Measurements from ENCODE around the gene GALNT3. TPM values are rescaled to one million over a fixed set of nuclear protein-coding genes. Genes with fewer than 3 reads are reported as not detected.
A peak's percentile ranks its signal among the peaks of the same experiment; 100 is the strongest.

Gene GALNT3
- total and polyA plus RNA-seq, 2 donors (not counting 1 experiment from before 2014, with no cell fraction given) = 5.7 to 15.9 TPM

DNA sequence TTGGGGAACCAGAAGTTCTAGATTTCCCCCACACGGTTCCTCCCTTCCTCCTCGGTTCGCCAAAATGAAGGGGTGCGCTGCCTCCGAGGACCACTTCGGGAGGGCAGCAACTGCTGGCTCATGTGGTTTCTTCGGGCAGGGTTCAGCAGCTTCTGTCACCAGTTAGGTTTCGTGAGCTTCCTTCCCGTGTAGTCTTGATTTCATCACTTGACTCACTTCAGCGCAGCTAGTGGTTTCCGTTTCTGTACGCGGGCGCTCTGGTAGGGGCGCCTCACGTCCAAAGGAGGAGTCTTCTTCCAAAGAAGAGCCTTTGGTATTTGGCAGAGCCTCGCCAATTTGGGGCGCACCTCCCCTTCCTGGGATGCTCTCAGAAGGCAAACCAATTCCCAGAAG is 485 bp upstream of the GALNT3 start:
- Histone ChIP-seq H3K4me3 (ENCODE audit: control extremely low read depth in 1 of 5, extremely low read depth in 1 of 5, insufficient read depth in 1 of 5, low read depth in 2 of 5, low read length in 4 of 5) (peak overlapping the region; percentile 71 to 91 (median 84)), H3K9me3 (ENCODE audit: control extremely low read depth in 1 of 3, control insufficient read depth in 2 of 3, insufficient read depth in 1 of 3, low read length in 2 of 3) (no peaks in the 10 kb centered on the region), H2AFZ (ENCODE audit: insufficient read depth, low read depth, low read length, poor library complexity, severe bottlenecking) (peak overlapping the region; percentile 75), H3K79me2 (ENCODE audit: control insufficient read depth, insufficient read depth, low read length) (peaks cover 36% of the 10 kb centered on the region), H3K4me1 (ENCODE audit: control insufficient read depth in 2 of 2, insufficient read depth in 2 of 2, low read length in 2 of 2) (peaks cover 16 to 22% of the 10 kb centered on the region in 2 donors), H3K4me2 (replicated peaks; ENCODE audit: low read depth, low read length, poor library complexity, severe bottlenecking) (peak overlapping the region; percentile 91), H3K9ac (ENCODE audit: low read length) (peak overlapping the region; percentile 86), H4K20me1 (ENCODE audit: control insufficient read depth, insufficient read depth, low read length, poor library complexity, severe bottlenecking) (no peaks in the 10 kb centered on the region), H3K27me3 (replicated peaks in 1 of 4; ENCODE audit: control extremely low read depth in 1 of 4, control insufficient read depth in 3 of 4, insufficient read depth in 4 of 4, low read length in 3 of 4) (no peaks in the 10 kb centered on the region), H3K27ac (ENCODE audit: low read length in 2 of 2) (peak overlapping the region; percentile 90 to 91), H3K36me3 (replicated peaks in 1 of 2; ENCODE audit: control extremely low read depth in 1 of 2, control insufficient read depth in 1 of 2, extremely low read depth in 1 of 2, insufficient read depth in 2 of 2, low read length in 1 of 2) (peaks cover 0 to 2% of the 10 kb centered on the region in 2 experiments)
- under 1% methylated on average over 18 of the region's 18 CpGs for WGBS (ENCODE audit: insufficient coverage)
- ATAC-seq (ENCODE audit: low read depth) = peak; percentile 86
- intact Hi-C loops (cut with micrococcal nuclease) = loop anchor here (1.0 to 10.0 kb wide), 4 partner anchors 50 to 159 kb away; partner anchors contain the start of gene TTC21B
- peak overlapping the region; percentile 97 for H3K27ac Mint-ChIP-seq
- DNase-seq = peak; percentile 89
- no peak for TF ChIP-seq EZH2 (IDR thresholded peaks at IDR 0.05; ENCODE audit: borderline replicate concordance, insufficient read depth, low read depth, low read length, poor library complexity, severe bottlenecking)
- TF ChIP-seq, protein P1, sequence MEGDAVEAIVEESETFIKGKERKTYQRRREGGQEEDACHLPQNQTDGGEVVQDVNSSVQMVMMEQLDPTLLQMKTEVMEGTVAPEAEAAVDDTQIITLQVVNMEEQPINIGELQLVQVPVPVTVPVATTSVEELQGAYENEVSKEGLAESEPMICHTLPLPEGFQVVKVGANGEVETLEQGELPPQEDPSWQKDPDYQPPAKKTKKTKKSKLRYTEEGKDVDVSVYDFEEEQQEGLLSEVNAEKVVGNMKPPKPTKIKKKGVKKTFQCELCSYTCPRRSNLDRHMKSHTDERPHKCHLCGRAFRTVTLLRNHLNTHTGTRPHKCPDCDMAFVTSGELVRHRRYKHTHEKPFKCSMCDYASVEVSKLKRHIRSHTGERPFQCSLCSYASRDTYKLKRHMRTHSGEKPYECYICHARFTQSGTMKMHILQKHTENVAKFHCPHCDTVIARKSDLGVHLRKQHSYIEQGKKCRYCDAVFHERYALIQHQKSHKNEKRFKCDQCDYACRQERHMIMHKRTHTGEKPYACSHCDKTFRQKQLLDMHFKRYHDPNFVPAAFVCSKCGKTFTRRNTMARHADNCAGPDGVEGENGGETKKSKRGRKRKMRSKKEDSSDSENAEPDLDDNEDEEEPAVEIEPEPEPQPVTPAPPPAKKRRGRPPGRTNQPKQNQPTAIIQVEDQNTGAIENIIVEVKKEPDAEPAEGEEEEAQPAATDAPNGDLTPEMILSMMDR (IDR thresholded peaks at IDR 0.05) = no peak
- CTCF ChIA-PET = interaction anchor here (1.0 to 2.5 kb wide), 4 partner anchors 17 to 80 kb away, joined by 3 to 18 read pairs (median 3); no protein-coding TSS in a partner anchor
- POLR2A ChIA-PET = no interaction called here
- H3K27me3 Mint-ChIP-seq = no peaks in the 10 kb centered on the region
- H3K4me1 Mint-ChIP-seq = peaks cover 42% of the 10 kb centered on the region
- no peaks in the 10 kb centered on the region for H3K9me3 Mint-ChIP-seq (ENCODE audit: insufficient read depth)
- H3K4me3 Mint-ChIP-seq = peak overlapping the region; percentile 95

- Histone ChIP-seq H4K20me1 (ENCODE audit: control insufficient read depth, insufficient read depth, low read length, poor library complexity, severe bottlenecking) (no peaks in the 10 kb centered on the region), H3K27ac (ENCODE audit: low read length in 2 of 2) (peak overlapping the region; percentile 90 to 91), H2AFZ (ENCODE audit: insufficient read depth, low read depth, low read length, poor library complexity, severe bottlenecking) (peak overlapping the region; percentile 75), H3K36me3 (replicated peaks in 1 of 2; ENCODE audit: control extremely low read depth in 1 of 2, control insufficient read depth in 1 of 2, extremely low read depth in 1 of 2, insufficient read depth in 2 of 2, low read length in 1 of 2) (peaks cover 0 to 2% of the 10 kb centered on the region in 2 experiments), H3K4me2 (replicated peaks; ENCODE audit: low read depth, low read length, poor library complexity, severe bottlenecking) (peak overlapping the region; percentile 91), H3K9ac (ENCODE audit: low read length) (peak overlapping the region; percentile 86), H3K27me3 (replicated peaks in 1 of 4; ENCODE audit: control extremely low read depth in 1 of 4, control insufficient read depth in 3 of 4, insufficient read depth in 4 of 4, low read length in 3 of 4) (no peaks in the 10 kb centered on the region), H3K79me2 (ENCODE audit: control insufficient read depth, insufficient read depth, low read length) (peaks cover 48% of the 10 kb centered on the region), H3K9me3 (ENCODE audit: control extremely low read depth in 1 of 3, control insufficient read depth in 2 of 3, insufficient read depth in 1 of 3, low read length in 2 of 3) (no peaks in the 10 kb centered on the region), H3K4me3 (ENCODE audit: control extremely low read depth in 1 of 5, extremely low read depth in 1 of 5, insufficient read depth in 1 of 5, low read depth in 2 of 5, low read length in 4 of 5) (peak overlapping the region; percentile 48 to 91 (median 79)), H3K4me1 (ENCODE audit: control insufficient read depth in 2 of 2, insufficient read depth in 2 of 2, low read length in 2 of 2) (peaks cover 20 to 22% of the 10 kb centered on the region in 2 donors)
- Mint-ChIP-seq H3K4me1 (peaks cover 53% of the 10 kb centered on the region), H3K4me3 (peak overlapping the region; percentile 95), H3K9me3 (ENCODE audit: insufficient read depth) (no peaks in the 10 kb centered on the region), H3K27ac (peak overlapping the region; percentile 85), H3K27me3 (no peaks in the 10 kb centered on the region)
- POLR2A ChIA-PET = no interaction called here
- no peak for ATAC-seq (ENCODE audit: low read depth)
- CTCF ChIA-PET = interaction anchor here (1.6 to 2.5 kb wide), 2 partner anchors 80 to 81 kb away, joined by 3 to 18 read pairs; no protein-coding TSS in a partner anchor
- TF ChIP-seq, protein P1 (IDR thresholded peaks at IDR 0.05) = no peak
- no peak for TF ChIP-seq EZH2 (IDR thresholded peaks at IDR 0.05; ENCODE audit: borderline replicate concordance, insufficient read depth, low read depth, low read length, poor library complexity, severe bottlenecking)
- DNase-seq = peak; percentile 44
- 8% methylated on average over 35 of the region's 35 CpGs for WGBS (ENCODE audit: insufficient coverage)
- intact Hi-C loops (cut with micrococcal nuclease) = loop anchor here (1.0 to 10.0 kb wide), 3 partner anchors 22 to 52 kb away; no protein-coding TSS in a partner anchor
Measured at GRCh38 chr2:165793161-165793778, 777 bp downstream of the GALNT3 start.

All from B cell (primary cell).